Measurements from ENCODE around the gene BRF1. TPM values are rescaled to one million over a fixed set of nuclear protein-coding genes. Genes with fewer than 3 reads are reported as not detected.
"Not testable (repeated sequence)": the region's sequence is repeated elsewhere in the genome, so short reads cannot be mapped to it uniquely, and the experiment has no call there.

Gene BRF1
- total RNA-seq, 1 donor from 2014 or later, result 48.4 TPM

GRCh38 chr14:105334383-105335230 lies 33.8 kb upstream of the BRF1 start:
- DNase-seq (ENCODE audit: low spot score) (no peak), ATAC-seq (no peak)
- intact Hi-C loops (cut with DNase I), result loop anchor here (10.0 kb wide), 1 partner anchor 80 kb away; no protein-coding TSS in a partner anchor

GRCh38 chr14:105333613-105334364 lies 33.0 kb upstream of the BRF1 start:
- DNase-seq (ENCODE audit: low spot score) (no peak), ATAC-seq (no peak)
- intact Hi-C loops (cut with DNase I), result loop anchor here (10.0 kb wide), 1 partner anchor 79 kb away; no protein-coding TSS in a partner anchor

GRCh38 chr14:105333020-105333490 lies 32.3 kb upstream of the BRF1 start:
- intact Hi-C loops (cut with DNase I), result loop anchor here (10.0 kb wide), 1 partner anchor 78 kb away; no protein-coding TSS in a partner anchor
- DNase-seq (ENCODE audit: low spot score), result no peak
- no peak for ATAC-seq

GRCh38 chr14:105332350-105332874 lies 31.6 kb upstream of the BRF1 start:
- intact Hi-C loops (cut with DNase I), result loop anchor here (10.0 kb wide), 1 partner anchor 78 kb away; no protein-coding TSS in a partner anchor
- ATAC-seq (no peak), DNase-seq (ENCODE audit: low spot score) (no peak)

GRCh38 chr14:105331575-105332349 lies 31.0 kb upstream of the BRF1 start:
- DNase-seq (ENCODE audit: low spot score) (no peak), ATAC-seq (no peak)
- intact Hi-C loops (cut with DNase I), result loop anchor here (10.0 kb wide), 1 partner anchor 77 kb away; no protein-coding TSS in a partner anchor

- no peak for ATAC-seq
- no peak for DNase-seq (ENCODE audit: low spot score)
- intact Hi-C loops (cut with DNase I), result loop anchor here (10.0 kb wide), 1 partner anchor 76 kb away; no protein-coding TSS in a partner anchor
These were observed 29.7 kb upstream of the BRF1 start for GRCh38 chr14:105330491-105330895.

GRCh38 chr14:105329411-105330150 lies 28.8 kb upstream of the BRF1 start:
- intact Hi-C loops (cut with DNase I), result loop anchor here (10.0 kb wide), 1 partner anchor 75 kb away; no protein-coding TSS in a partner anchor
- ATAC-seq (no peak), DNase-seq (ENCODE audit: low spot score) (no peak)

- no peak for DNase-seq (ENCODE audit: low spot score)
- no peak for ATAC-seq
- intact Hi-C loops (cut with DNase I), result no loop called here
These were observed 28.0 kb upstream of the BRF1 start for GRCh38 chr14:105328678-105329390.

- ATAC-seq, result no peak
These were observed 27.4 kb upstream of the BRF1 start for GRCh38 chr14:105328070-105328677.

GRCh38 chr14:105327695-105328045 lies 26.9 kb upstream of the BRF1 start:
- intact Hi-C loops (cut with DNase I); DNase-seq (ENCODE audit: low spot score); ATAC-seq: not testable (repeated sequence)

More at GRCh38 chr14:105328070-105328677, 27.4 kb upstream of the BRF1 start:
- intact Hi-C loops (cut with DNase I), result no loop called here
- no peak for DNase-seq (ENCODE audit: low spot score)

- no peak for ATAC-seq
- intact Hi-C loops (cut with DNase I), result no loop called here
- no peak for DNase-seq (ENCODE audit: low spot score)
These were observed 26.3 kb upstream of the BRF1 start for GRCh38 chr14:105326891-105327694.

- no peak for DNase-seq (ENCODE audit: low spot score)
- intact Hi-C loops (cut with DNase I), result no loop called here
These were observed 25.7 kb upstream of the BRF1 start for GRCh38 chr14:105326568-105326867.

GRCh38 chr14:105325716-105326567 lies 25.1 kb upstream of the BRF1 start:
- DNase-seq (ENCODE audit: low spot score) (no peak), ATAC-seq (no peak)
- intact Hi-C loops (cut with DNase I), result no loop called here

More at GRCh38 chr14:105326568-105326867, 25.7 kb upstream of the BRF1 start:
- no peak for ATAC-seq

GRCh38 chr14:105325303-105325702 lies 24.5 kb upstream of the BRF1 start:
- intact Hi-C loops (cut with DNase I), result no loop called here
- DNase-seq (ENCODE audit: low spot score), result no peak
- no peak for ATAC-seq

GRCh38 chr14:105324871-105325270 lies 24.1 kb upstream of the BRF1 start:
- DNase-seq (ENCODE audit: low spot score) (no peak), ATAC-seq (no peak)
- intact Hi-C loops (cut with DNase I), result no loop called here
